MM.1S (cell line): ENCODE measurements around the gene SYNE1.

Experiments used
- EZH2 ChIP-seq: fragments of 300-600 bp; sonication (generic); optimal IDR thresholded peaks from 2 replicates; pipeline ENCODE3; 2017; ENCODE audit warnings: low read depth, mild to moderate bottlenecking, antibody characterized with exemption, low read length, mixed read lengths
- TF ChIP-seq, protein P1 (sequence below): fragments of 300-600 bp; sonication (generic); IDR thresholded peaks from 2 replicates; pipeline ENCODE4 v1.5.1; 2016; ENCODE audit warnings: antibody characterized with exemption, low read length, mixed read lengths

DNA sequence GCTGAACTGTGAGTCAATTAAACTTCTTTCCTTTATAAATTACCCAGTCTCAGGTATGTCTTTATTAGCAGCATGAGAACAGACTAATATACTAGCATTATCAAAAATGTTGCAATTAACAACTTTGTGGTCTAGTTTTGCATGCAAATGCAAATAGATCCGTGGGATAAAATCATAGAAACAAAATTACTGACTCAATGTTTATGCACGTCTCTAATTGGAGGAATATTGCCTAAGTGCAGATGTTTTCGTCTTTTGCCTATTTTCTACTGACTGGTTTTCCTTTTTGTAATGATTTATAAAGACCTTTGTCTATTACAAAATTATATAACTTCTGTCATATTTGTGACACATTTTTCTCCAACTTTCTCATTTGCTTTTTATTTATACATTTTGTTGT, 51.9 kb downstream of the SYNE1 start:
- TF ChIP-seq, protein P1, sequence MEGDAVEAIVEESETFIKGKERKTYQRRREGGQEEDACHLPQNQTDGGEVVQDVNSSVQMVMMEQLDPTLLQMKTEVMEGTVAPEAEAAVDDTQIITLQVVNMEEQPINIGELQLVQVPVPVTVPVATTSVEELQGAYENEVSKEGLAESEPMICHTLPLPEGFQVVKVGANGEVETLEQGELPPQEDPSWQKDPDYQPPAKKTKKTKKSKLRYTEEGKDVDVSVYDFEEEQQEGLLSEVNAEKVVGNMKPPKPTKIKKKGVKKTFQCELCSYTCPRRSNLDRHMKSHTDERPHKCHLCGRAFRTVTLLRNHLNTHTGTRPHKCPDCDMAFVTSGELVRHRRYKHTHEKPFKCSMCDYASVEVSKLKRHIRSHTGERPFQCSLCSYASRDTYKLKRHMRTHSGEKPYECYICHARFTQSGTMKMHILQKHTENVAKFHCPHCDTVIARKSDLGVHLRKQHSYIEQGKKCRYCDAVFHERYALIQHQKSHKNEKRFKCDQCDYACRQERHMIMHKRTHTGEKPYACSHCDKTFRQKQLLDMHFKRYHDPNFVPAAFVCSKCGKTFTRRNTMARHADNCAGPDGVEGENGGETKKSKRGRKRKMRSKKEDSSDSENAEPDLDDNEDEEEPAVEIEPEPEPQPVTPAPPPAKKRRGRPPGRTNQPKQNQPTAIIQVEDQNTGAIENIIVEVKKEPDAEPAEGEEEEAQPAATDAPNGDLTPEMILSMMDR = no peak
- no peak for TF ChIP-seq EZH2
